Tongue (tissue), 2 donors: Measurements from ENCODE around the gene EDDM3A. TPM values are rescaled to one million over a fixed set of nuclear protein-coding genes. Genes with fewer than 3 reads are reported as not detected.

Experiments used
- DNase-seq: peaks from one replicate; pipeline ENCODE4 v3.0.0-alpha.2; 2015
- total RNA-seq: library from RNA; depleted of rRNA; stranded (reverse); fragments of >200 nt; gene quantifications from one replicate; pipeline ENCODE4 v1.2.3, GENCODE V29; 2014

Gene EDDM3A
- total RNA-seq, 1 donor from 2014 or later, result not detected

DNA sequence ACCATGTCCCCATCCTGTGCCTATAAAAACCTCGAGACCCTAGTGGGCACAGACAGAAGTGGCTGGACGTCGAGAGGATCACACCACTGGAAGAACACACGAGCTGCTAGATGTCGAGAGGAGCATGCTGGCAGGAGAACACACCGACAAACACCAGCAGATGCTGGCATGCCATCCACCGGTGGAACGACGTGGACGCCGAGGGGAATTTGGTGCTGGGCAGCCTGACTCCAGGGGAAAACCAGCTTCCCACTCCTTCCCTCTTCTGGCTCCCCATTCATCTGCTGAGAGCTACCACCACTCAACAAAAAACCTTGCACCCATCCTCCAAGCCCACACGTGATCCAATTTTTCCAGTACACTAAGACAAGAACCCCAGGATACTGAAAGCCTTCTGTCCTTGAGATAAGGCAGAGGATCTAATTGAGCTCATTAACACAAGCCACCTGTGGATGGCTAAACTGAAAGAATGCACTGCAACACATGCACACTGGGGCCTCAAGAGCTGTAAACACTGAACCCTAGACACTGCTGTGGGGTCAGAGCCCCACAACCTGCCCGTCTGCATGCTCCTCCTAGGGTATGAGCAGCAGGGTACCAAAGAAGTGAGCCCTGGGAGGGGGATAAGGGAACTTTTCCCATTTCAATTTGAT, 44.9 kb downstream of the EDDM3A start:
- no peak for DNase-seq

DNA sequence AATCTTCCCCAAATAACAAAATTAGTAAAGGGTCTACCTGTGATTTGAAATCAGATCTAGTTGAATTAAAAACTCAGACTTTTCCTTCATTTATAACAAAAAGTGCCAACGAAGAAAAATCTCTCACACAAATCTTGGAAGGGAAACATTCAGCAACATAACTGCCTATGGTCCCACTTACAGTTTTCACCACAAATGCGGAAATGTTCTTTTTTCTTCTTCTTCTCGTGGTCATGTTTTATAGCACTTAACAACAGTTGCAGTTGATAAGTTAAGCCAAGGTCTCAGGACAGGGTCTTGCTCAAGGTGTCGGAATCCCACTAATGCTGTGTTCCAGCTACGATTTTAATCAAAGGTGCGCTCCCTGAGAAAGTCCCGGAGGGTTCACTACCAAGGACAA, 45.5 kb downstream of the EDDM3A start:
- DNase-seq, result no peak

DNA sequence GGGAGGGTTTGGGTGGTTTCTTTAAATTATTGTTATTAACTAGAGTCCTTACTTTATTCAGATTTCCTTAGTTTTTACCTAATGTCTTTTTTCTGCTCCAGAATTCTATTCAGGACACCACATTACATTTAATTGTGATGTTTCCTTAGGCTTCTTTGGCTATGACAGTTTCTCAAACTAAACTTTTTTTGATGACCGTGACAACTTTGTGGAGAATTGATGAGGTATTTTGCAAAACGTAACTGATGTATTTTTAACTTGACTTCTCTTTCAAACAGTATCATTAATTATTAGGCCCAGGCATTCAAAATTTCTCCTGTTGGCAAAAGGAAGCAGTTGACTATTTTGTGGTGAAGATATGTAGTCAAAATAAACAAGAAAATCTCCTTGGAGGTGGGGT, 45.9 kb downstream of the EDDM3A start:
- no peak for DNase-seq

DNA sequence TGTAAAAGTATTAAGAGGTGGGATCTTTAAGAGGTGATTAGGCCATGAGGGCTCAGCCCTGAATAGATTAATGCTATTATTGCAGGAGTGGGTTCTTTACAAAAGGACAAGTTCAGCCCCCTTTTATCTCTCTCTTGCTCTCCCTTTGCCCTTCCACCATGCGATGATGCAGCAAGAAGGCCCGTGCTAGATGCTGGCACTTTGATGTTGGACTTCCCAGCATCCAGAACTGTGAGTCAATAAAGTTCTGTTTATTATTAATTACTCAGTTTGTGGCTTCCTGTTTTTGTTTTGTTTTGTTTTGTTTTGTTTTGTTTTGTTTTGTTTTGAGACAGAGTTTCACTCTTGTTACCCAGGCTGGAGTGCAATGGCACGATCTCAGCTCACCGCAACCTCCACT, 46.9 kb downstream of the EDDM3A start:
- DNase-seq, result no peak

DNA sequence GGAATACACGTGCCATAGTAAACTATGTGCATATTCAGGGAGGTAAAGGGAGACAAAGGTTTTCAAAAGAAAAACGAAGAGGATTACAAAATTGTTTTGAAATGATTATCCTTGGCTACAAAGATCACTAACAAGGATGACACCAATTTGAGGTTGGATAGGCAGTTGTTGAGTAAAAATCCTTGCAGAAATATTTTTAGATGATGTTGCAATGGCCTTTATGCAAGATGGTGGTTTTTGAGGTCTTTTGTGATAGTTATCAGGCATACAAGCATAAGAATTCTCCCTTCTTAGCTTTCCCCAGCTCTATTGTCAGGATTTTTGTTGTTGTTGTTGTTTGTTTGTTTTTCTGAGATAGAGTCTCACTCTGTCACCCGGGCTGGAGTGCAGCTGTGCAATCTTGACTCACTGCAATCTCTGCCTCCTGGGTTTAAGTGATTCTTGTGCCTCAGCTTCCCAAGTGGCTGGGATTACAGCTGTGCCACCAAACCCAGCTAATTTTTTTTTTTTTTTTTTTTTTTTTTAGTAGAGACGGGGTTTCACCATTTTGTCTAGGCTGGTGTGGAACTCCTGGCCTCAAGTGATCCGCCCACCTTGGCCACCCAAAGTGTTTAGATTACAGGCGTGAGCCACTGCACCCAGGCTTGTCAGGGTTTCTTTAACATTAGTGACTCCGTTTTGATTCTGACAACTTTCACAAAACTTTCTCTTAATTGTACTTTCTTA, 49.1 kb downstream of the EDDM3A start:
- no peak for DNase-seq

DNA sequence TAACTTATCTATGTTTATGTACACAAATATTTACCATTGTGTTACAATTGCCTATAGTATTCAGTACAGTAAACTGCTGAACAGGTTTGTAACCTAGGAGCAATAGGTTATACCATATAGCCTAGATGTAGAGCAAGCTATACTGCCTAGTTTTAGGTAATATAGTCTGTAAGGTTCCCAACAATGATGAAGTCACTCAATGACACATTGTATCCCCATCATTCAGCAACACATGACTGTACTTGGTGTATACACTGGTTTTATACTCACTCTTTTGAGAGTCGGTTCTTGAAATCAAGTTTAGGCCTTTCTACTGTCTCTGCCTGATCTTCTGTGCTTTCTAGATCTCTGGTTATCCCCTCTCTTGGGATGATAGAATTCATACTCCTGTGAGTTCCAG, 51.5 kb downstream of the EDDM3A start:
- DNase-seq, result no peak

Other genes with a start within 250 kb of the EDDM3A start
- not detected for gene RNASE10, start 240.3 kb upstream of the EDDM3A start, total RNA-seq
- not detected for gene RNASE9, start 184.8 kb upstream of the EDDM3A start, total RNA-seq
- gene RNASE11, start 157.9 kb upstream of the EDDM3A start, total RNA-seq, result not detected
- not detected for gene RNASE12, start 154.5 kb upstream of the EDDM3A start, total RNA-seq
- gene OR6S1, start 104.2 kb upstream of the EDDM3A start, total RNA-seq, result not detected
- 21.0 TPM for gene RNASE4, start 61.3 kb upstream of the EDDM3A start, total RNA-seq
- gene ANG, start 57.1 kb upstream of the EDDM3A start, total RNA-seq, result 4.3 TPM
- gene EDDM3B, start 22.5 kb downstream of the EDDM3A start, total RNA-seq, result not detected
- gene RNASE6, start 35.4 kb downstream of the EDDM3A start, total RNA-seq, result 3.1 TPM
- gene RNASE1, start 57.0 kb downstream of the EDDM3A start, total RNA-seq, result 38.5 TPM
- not detected for gene RNASE3, start 145.5 kb downstream of the EDDM3A start, total RNA-seq
- 0.82 TPM for gene RNASE2, start 209.6 kb downstream of the EDDM3A start, total RNA-seq
- gene METTL17, start 244.1 kb downstream of the EDDM3A start, total RNA-seq, result 57.3 TPM